Stimulated activated memory B cell treated with anti-CD40 and anti-IgM and Interleukin-4, amounts not matched to agents 10 μg/mL and 1 μg/mL and 100 μg/mL, for 72 hours (primary cell): ENCODE results near the gene NQO2.
"Not testable (repeated sequence)": the region's sequence is repeated elsewhere in the genome, so short reads cannot be mapped to it uniquely, and the experiment has no call there.

Experiments
- ATAC-seq: fragments of 150-1000 bp; cut with Tn5 transposase; 2 replicates; pipeline ENCODE4 v1.10.0; 2021
- H3K27ac Mint-ChIP-seq: one replicate; pipeline ENCODE4 v1.8.0; 2022; ENCODE audit warnings: mild to moderate bottlenecking, mixed read lengths
- H3K27me3 Mint-ChIP-seq: one replicate; pipeline ENCODE4 v1.8.0; 2022; ENCODE audit warnings: mixed read lengths
- H3K36me3 Mint-ChIP-seq: one replicate; pipeline ENCODE4 v1.8.0; 2022; ENCODE audit warnings: mixed read lengths
- H3K4me1 Mint-ChIP-seq: one replicate; pipeline ENCODE4 v1.8.0; 2022; ENCODE audit warnings: mixed read lengths
- H3K4me3 Mint-ChIP-seq: one replicate; pipeline ENCODE4 v1.8.0; 2022; ENCODE audit warnings: mild to moderate bottlenecking, moderate library complexity, mixed read lengths
- H3K9me3 Mint-ChIP-seq: one replicate; pipeline ENCODE4 v1.8.0; 2022; ENCODE audit warnings: mixed read lengths

NQO2 gene

DNA sequence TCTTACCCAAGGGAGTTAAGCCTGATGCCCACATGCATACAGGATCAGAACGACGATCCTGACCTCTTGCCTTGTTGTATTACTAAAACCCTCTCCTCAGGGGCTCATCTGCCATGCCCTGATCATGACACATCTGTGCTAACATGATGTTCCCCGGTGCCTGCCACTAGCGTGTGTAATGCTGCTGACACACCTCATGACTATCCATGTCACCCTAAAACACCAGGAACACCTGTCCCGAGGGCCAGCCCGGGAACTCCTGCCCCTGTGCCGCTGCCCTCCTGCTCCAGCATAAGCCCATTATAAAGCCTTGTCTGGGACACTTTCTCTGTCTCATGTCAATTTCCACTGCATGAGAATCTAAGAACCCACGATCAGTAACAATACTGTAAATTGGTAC, 35.9 kb upstream of the NQO2 start:
- Mint-ChIP-seq H3K27ac (no peak overlapping the region), H3K9me3 (no peaks in the 10 kb centered on the region), H3K36me3 (no peaks in the 10 kb centered on the region), H3K4me1 (peaks cover 30% of the 10 kb centered on the region), H3K4me3 (no peak overlapping the region), H3K27me3 (no peaks in the 10 kb centered on the region)
- ATAC-seq: no peak

DNA sequence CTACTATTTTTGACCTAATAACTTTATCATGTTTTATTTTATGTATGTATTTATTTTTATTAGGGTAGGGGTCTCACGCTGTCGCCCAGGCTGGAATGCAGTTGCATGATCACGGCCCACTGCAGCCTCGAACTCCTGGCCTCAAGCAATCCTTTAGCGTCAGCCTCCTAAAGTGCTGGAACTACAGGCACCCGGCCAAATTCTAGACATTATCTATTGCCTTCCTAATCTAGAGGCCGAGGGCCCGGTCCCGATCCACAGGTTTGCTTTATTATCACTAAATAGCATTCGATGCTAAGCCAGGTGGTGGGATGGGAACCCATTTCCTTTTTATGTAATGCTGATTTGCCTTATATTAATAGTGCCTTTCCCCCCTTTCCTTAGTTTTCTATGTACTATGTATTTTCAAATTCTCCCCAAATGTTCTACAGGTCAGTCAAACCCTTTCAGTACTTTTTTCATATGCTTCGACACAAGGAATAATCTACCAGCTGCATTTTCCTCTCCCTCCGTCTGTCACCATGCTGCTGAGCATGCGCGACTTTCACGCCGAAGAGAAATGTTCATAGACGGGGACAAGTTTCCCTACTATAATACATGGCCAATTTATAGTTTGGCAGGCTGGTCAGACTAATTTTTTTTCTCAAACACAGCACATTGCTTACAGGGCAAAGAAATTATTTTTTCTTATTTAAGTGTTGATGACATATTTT, 34.7 kb upstream of the NQO2 start:
- no peaks in the 10 kb centered on the region for H3K27me3 Mint-ChIP-seq
- no peak overlapping the region for H3K27ac Mint-ChIP-seq
- H3K9me3 Mint-ChIP-seq: no peaks in the 10 kb centered on the region
- no peak for ATAC-seq
- no peak overlapping the region for H3K4me3 Mint-ChIP-seq
- H3K36me3 Mint-ChIP-seq: no peaks in the 10 kb centered on the region
- H3K4me1 Mint-ChIP-seq: peaks cover 36% of the 10 kb centered on the region

DNA sequence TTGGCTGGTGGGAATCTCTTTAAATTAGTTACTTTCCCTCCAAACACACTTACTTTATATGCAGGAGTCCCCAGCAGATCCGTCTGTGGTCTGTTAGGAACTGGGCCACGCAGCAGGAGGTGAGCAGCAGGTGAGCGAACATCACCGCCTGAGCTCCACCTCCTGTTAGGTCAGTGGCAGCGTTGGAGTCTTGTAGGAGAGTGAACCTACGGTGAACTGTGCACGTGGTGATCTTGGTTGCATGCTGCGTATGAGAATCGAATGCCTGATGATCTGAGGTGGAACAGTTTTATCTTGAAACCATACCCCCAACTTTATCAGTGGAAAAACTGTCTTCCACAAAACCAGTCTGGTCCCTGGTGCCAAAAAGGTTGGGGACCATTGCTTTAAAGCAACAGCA, 33.3 kb upstream of the NQO2 start:
- Mint-ChIP-seq H3K36me3 (no peaks in the 10 kb centered on the region), H3K27ac (no peak overlapping the region), H3K4me1 (peaks cover 40% of the 10 kb centered on the region), H3K27me3 (no peaks in the 10 kb centered on the region), H3K9me3 (no peaks in the 10 kb centered on the region), H3K4me3 (no peak overlapping the region)
- no peak for ATAC-seq

DNA sequence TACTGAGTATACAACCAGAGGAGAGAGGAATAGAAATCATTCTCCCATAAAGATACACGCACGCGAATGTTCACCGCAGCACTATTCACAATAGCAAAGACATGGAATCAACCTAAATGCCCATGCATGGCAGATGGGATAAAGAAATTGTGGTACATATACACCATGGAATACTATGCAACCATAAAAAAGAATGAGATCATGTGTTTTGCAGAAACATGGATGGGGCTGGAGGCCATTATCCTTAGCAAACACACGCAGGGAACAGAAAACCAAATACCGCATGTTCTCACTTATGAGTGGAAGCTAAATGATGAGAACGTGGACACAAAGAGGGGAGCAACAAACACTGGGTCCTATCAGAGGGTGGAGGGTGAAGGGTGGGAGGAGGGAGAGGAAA, 31.8 kb upstream of the NQO2 start:
- H3K4me3 Mint-ChIP-seq: no peak overlapping the region
- H3K27me3 Mint-ChIP-seq: no peaks in the 10 kb centered on the region
- ATAC-seq: no peak
- no peaks in the 10 kb centered on the region for H3K36me3 Mint-ChIP-seq
- H3K4me1 Mint-ChIP-seq: peaks cover 43% of the 10 kb centered on the region
- no peak overlapping the region for H3K27ac Mint-ChIP-seq
- no peaks in the 10 kb centered on the region for H3K9me3 Mint-ChIP-seq

DNA sequence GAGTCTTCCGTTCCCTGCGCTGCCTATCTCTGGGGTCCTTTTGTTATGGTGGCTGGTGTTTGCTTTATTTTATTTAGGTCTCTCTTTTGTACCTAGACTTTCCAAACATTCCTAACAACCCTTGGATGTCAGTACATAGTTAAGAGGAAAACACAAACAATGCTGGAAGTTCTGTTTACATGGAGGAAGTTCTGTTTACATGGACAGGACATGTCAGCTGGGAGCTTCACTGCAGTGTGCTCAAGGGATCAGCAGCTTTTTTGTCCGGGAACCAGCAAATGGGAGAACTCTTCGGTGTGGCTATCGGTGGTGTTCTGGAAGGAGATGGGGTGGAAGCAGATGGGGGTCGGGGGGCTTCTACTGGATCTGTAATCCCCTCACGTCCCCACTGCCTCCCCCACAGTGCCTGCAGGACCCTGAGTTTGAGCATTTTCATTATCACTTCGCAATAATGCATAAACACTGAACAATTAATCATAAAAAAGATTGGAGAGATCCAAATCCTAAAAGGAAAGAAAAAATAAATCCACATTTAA, 31.0 kb upstream of the NQO2 start:
- no peak overlapping the region for H3K27ac Mint-ChIP-seq
- no peaks in the 10 kb centered on the region for H3K36me3 Mint-ChIP-seq
- H3K27me3 Mint-ChIP-seq: no peaks in the 10 kb centered on the region
- no peaks in the 10 kb centered on the region for H3K9me3 Mint-ChIP-seq
- H3K4me3 Mint-ChIP-seq: no peak overlapping the region
- ATAC-seq: no peak
- H3K4me1 Mint-ChIP-seq: peaks cover 41% of the 10 kb centered on the region

DNA sequence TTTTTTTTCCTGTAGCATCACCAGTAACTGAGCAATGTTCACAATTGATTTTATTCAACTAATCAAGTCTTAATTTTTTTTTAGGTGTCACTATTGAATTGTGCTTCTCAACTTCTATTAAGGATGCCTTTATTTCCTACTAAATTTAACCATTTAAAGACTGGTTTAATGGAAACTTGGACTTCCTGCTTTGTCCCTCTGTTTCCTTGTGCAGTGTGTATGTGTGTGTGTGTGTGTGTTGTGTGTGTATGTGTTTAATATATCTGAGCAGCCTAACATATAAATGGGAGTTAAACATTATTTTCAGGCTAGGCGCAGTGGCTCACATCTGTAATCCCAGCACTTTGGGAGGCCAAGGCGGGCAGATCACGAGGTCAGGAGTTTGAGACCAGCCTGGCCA, 30.1 kb upstream of the NQO2 start:
- Mint-ChIP-seq H3K27me3 (no peaks in the 10 kb centered on the region), H3K36me3 (no peaks in the 10 kb centered on the region), H3K9me3 (no peaks in the 10 kb centered on the region), H3K27ac (no peak overlapping the region), H3K4me3 (no peak overlapping the region), H3K4me1 (peaks cover 38% of the 10 kb centered on the region)
- ATAC-seq: no peak

DNA sequence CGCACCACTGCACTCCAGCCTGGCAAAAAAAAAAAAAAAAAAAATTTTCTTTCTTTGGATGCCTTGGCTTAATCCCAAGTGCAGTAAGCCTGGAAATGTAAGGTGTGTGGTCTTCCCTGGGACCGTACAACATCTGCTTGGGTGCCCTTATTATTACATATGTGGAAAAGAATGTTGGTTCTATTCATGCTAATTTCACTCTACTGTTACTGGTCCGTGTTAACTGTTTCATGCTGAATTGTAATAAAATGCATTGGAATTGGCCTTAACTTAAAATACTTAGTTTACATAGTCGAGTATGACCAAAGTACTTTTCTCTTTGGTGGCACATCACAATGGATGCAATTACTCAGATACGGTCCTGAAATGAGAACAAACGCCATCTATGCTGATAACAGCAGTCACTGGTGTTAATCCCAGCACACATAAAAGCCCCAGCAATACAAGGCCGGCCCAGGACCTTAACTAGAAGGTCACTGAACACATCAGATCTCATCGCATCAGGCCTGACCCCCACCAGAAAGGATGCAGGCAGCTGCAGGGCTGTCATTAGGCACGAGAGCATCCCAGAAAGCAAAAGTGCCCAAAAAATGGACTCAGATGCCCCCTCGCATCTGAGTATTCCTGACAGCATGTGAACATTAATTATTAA, 29.5 kb upstream of the NQO2 start:
- Mint-ChIP-seq H3K4me1 (peaks cover 38% of the 10 kb centered on the region), H3K4me3 (peak overlapping the region; percentile 92), H3K36me3 (no peaks in the 10 kb centered on the region), H3K27ac (peak overlapping the region; percentile 90), H3K9me3 (no peaks in the 10 kb centered on the region), H3K27me3 (no peaks in the 10 kb centered on the region)
- no peak for ATAC-seq

DNA sequence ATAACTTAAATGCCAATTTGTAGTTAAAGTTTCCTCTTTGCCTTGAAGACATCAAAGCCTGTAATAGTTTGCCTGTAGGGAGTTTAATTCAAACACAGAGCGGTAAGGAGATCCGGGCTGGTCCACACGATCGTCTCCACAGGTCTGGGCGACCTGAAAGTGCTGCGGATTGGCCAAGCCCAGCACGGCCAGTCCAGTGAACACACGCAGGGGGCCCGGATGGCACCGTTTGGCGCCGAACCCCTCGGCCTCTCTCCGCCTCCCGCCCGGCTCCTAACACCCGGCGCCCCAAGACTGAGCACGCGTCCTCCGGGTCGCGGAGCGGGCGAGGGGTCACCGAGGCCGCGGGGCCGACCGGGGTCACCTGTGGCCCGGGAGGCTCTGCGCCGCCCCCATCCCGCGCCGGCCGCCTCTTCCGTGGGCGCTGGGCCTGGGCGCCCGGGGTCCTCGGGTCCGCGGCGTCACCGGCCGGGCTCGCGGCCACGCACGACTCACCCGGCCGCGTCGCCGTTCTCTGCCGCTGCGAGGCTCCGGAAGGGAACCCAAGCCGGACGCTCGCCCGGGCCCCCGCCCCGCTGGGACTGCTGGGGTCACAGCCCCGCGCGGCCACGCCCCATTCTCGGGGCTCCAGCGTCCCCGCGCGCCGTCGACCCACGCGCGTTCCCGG, 28.8 kb upstream of the NQO2 start:
- ATAC-seq: peak; percentile 91
- peak overlapping the region; percentile 90 for H3K27ac Mint-ChIP-seq
- no peaks in the 10 kb centered on the region for H3K36me3 Mint-ChIP-seq
- no peaks in the 10 kb centered on the region for H3K27me3 Mint-ChIP-seq
- peaks cover 38% of the 10 kb centered on the region for H3K4me1 Mint-ChIP-seq
- H3K4me3 Mint-ChIP-seq: peak overlapping the region; percentile 92
- H3K9me3 Mint-ChIP-seq: no peaks in the 10 kb centered on the region

DNA sequence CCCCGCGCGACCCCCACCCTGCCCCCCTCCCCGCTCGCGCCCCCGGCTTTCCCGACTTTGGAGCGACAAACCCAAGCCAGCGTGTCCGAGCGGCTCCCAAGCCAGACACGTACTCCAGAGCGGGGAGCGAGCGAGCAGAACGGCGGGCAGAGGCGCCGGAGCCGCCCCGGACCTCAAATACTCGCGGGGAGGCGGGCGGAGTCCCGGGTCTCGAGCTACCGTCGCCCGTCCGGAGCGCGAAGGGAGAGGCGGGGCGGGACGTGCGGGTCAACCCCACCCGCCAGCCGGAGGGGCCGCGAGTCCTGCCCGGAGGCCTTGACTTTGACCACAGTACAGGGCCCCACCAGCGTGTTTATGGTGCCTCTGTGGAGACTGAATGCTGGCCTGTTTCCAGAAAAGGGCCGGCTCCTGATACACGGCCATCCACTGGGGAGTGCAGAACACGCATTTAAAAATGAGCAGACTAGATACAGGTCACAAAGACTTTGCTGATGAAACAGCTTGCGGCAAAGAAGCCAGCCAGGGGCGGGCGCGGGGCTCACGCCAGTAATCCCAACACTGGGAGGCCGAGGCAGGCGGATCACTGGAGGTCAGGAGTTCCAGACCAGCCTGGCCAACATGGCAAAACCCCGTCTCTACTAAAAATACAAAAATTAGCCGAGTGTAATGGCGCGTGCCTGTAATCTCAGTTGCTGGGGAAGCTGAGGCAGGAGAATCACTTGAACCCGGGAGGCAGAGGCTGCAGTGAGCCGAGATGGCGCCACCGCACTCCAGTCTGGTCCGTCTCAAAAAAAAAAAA, 28.1 kb upstream of the NQO2 start, which contains the start of gene SERPINB6:
Gene SERPINB6, minus strand, starts transcription at position 148 of the 799 bp plus-strand sequence. CDS start 12,235 bp downstream, outside the sequence.
- Mint-ChIP-seq H3K9me3 (no peaks in the 10 kb centered on the region), H3K36me3 (no peaks in the 10 kb centered on the region), H3K27me3 (no peaks in the 10 kb centered on the region), H3K4me3 (peak within 1 kb of the TSS; percentile 92), H3K4me1 (peaks cover 33% of the 10 kb centered on the region), H3K27ac (peak within 1 kb of the TSS; percentile 90)
- ATAC-seq: peak; percentile 77

DNA sequence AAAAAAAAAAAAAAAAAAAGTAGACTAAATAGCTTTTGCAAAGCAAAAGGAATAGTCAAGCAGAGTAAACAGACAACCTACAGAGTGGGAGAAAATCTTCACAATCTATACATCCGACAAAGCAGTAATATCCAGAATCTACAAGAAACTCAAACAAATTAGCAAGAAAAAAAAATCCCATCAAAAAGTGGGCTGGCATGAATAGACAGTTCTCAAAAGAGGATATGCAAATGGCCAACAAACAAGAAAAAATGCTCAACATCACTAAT, 27.5 kb upstream of the NQO2 start:
- Mint-ChIP-seq H3K4me1 (peaks cover 29% of the 10 kb centered on the region), H3K4me3 (peak overlapping the region; percentile 82), H3K27ac (peak overlapping the region; percentile 90)
- H3K36me3 Mint-ChIP-seq, H3K27me3 Mint-ChIP-seq, H3K9me3 Mint-ChIP-seq, ATAC-seq: not testable (repeated sequence)

DNA sequence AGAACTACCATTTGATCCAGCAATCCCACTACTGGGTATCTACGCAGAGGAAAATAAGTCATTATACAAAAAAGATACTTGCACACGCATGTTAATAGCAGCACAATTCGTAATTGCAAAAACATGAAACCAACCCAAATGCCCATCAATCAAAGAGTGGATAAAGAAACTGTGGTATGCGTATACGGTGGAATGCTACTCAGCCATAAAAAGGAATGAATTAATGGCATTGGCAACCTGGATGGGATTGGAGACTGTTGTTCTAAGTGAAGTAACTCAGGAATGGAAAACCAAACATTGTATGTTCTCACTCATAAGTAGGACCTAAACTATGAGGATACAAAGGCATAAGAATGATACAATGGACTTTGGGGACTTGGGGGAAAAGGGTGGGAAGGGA, 27.0 kb upstream of the NQO2 start:
- H3K36me3 Mint-ChIP-seq, H3K4me3 Mint-ChIP-seq, H3K27me3 Mint-ChIP-seq, ATAC-seq, H3K27ac Mint-ChIP-seq, H3K9me3 Mint-ChIP-seq: not testable (repeated sequence)
- H3K4me1 Mint-ChIP-seq: peaks cover 24% of the 10 kb centered on the region

DNA sequence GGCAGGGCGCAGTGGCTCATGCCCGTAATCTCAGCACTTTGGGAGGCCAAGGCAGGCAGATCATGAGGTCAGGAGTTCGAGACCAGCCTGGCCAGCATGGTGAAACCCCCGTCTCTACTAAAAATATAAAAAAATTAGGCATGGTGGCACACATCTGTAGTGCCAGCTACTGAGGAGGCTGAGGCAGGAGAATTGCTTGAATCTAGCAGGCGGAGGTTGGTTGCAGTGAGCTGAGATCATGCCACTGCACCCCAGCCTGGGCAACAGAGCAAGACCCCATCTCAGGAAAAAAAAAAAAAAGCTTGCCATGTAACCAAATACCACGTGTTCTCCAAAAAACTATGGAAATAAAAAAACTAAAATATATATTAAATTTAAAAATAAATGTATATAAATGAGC, 26.5 kb upstream of the NQO2 start:
- peaks cover 20% of the 10 kb centered on the region for H3K4me1 Mint-ChIP-seq
- not testable (repeated sequence) for ATAC-seq, H3K36me3 Mint-ChIP-seq, H3K9me3 Mint-ChIP-seq, H3K4me3 Mint-ChIP-seq, H3K27ac Mint-ChIP-seq, H3K27me3 Mint-ChIP-seq

DNA sequence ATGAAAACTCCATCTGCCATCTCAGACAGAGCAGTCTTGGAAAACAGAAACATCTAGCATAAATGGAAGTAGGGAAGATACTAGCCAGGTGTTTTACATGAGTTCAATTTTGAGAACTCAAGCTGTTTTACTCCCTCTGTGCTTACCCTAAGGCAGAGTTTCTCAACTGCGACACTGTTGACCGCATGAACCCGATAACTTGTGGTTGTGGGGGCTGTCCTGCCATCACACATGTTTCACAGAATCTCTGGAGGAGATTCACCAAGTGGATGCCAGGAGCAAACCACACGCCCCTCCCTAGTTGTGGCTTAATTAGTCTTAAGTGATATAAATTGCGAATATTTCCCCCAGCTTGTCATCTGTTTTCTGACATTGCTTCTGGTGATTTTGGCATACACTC, 26.0 kb upstream of the NQO2 start:
- H3K27ac Mint-ChIP-seq: no peak overlapping the region
- H3K36me3 Mint-ChIP-seq: no peaks in the 10 kb centered on the region
- H3K4me3 Mint-ChIP-seq: no peak overlapping the region
- peaks cover 20% of the 10 kb centered on the region for H3K4me1 Mint-ChIP-seq
- no peaks in the 10 kb centered on the region for H3K9me3 Mint-ChIP-seq
- no peak for ATAC-seq
- no peaks in the 10 kb centered on the region for H3K27me3 Mint-ChIP-seq

DNA sequence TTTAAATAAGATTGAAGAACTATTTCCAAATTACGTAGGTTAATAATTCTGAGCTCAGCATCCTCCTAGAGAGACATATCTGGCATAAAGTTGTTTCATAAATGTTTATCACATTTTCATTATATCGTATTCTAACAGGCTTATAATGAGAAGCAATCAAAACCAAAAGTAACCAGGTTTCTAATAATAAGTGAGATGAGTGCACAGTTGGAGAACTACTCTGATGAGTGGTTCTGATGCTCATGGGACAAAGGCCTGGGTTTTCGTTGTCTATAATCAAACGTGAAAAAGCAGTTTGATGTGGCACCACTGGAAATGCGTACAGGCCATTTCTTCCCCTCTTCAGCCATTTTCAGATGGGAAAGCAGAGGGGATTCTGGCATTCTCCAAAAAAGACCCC, 23.6 kb upstream of the NQO2 start:
- Mint-ChIP-seq H3K4me3 (no peak overlapping the region), H3K4me1 (peaks cover 10% of the 10 kb centered on the region), H3K36me3 (no peaks in the 10 kb centered on the region), H3K27me3 (peaks cover 9% of the 10 kb centered on the region), H3K27ac (peak overlapping the region; percentile 52), H3K9me3 (no peaks in the 10 kb centered on the region)
- ATAC-seq: no peak

DNA sequence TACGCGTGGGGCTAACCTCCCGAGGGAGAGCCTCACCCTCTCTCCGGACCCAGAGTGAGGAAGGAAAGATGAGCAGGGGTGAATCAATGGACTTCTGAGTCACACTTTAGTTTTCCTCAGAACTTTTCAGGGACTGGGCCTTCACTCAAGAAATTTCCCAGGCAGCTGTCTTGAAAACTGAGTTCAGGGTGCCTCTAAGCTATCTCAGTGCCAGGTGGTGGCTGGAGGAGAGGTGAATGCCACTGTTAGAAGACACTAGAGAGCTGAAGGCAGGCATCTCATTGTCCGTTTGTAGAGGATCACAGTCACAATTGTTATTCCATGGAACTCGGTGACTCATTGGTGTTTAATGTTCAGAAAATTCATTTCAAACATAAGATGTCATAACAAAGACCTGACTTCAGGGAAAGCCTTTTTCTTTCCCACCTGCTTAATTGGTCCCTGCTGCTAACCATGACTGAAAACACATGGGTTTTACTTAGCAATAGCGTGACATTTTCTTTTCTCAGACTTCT, 23.1 kb upstream of the NQO2 start:
- Mint-ChIP-seq H3K4me3 (no peak overlapping the region), H3K4me1 (peaks cover 10% of the 10 kb centered on the region), H3K27ac (peak overlapping the region; percentile 52), H3K36me3 (no peaks in the 10 kb centered on the region), H3K27me3 (peaks cover 15% of the 10 kb centered on the region), H3K9me3 (no peaks in the 10 kb centered on the region)
- ATAC-seq: no peak
